GM21390 (cell line): ENCODE results near the gene PRDM8.

Experiments used
- ATAC-seq: cut with Tn5 transposase; IDR thresholded peaks from one replicate; pipeline ENCODE4 v1.9.1; 2021; ENCODE audit not compliant: unreplicated experiment

The PRDM8 gene

GRCh38 chr4:80199947-80200346 lies 2.6 kb downstream of the PRDM8 start:
- no peak for ATAC-seq

DNA sequence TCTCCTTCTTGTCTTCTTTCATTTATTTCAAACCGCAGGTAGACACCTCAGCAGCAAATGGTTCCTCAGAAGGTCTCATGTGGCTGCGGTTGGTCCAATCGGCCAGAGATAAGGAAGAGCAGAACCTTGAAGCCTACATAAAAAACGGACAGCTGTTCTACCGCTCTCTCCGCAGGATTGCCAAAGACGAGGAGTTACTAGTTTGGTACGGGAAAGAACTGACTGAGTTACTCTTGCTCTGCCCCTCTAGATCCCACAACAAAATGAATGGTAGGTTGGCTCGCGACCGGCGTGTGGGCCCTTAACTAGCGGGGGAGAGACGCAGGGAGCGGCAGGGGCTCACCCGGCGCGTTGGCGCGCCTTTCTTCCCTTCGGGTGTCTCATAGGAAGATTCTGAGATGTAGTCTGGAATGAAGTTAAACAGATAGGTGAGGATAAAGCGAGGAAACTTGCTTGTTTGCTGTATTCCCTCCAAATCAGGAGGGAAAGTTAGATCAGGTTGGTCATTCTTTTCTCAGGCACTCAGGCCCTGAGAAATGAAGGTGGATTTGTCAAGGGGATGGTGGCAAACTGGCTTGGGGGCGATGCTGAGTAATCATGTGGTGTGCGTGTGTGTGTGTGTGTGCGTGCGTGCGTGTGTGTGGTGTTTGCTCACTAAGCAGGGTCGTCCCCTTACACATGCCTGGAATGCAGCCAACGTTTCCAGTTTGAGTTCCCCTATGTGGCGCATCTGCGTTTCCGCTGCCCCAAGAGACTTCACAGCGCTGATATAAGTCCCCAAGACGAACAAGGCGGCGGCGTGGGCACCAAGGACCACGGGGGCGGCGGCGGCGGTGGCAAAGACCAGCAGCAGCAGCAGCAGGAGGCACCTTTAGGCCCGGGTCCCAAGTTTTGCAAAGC lies 4.2 kb downstream of the PRDM8 start:
- ATAC-seq = peak; percentile 10

DNA sequence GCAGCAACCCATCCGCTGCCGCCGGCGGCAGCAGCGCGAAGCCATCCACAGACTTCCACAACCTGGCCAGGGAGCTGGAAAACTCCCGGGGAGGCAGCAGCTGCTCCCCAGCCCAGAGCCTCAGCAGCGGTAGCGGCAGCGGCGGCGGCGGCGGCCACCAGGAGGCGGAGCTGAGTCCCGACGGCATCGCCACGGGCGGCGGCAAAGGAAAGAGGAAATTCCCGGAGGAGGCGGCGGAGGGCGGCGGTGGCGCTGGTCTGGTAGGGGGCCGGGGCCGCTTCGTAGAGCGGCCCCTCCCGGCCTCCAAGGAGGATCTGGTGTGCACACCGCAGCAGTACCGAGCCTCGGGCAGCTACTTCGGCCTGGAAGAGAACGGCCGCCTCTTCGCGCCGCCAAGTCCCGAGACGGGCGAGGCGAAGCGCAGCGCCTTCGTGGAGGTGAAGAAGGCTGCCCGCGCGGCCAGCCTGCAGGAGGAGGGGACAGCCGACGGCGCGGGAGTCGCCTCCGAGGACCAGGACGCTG lies 4.9 kb downstream of the PRDM8 start:
- peak; percentile 77 for ATAC-seq

- ATAC-seq = peak; percentile 62
Measured at GRCh38 chr4:80202741-80203553, 5.6 kb downstream of the PRDM8 start.

- no peak for ATAC-seq
Measured at GRCh38 chr4:80204433-80205011, 7.2 kb downstream of the PRDM8 start.

- ATAC-seq = no peak
Measured at GRCh38 chr4:80206111-80206510, 8.8 kb downstream of the PRDM8 start.

GRCh38 chr4:80206521-80207171 lies 9.3 kb downstream of the PRDM8 start:
- ATAC-seq = no peak

DNA sequence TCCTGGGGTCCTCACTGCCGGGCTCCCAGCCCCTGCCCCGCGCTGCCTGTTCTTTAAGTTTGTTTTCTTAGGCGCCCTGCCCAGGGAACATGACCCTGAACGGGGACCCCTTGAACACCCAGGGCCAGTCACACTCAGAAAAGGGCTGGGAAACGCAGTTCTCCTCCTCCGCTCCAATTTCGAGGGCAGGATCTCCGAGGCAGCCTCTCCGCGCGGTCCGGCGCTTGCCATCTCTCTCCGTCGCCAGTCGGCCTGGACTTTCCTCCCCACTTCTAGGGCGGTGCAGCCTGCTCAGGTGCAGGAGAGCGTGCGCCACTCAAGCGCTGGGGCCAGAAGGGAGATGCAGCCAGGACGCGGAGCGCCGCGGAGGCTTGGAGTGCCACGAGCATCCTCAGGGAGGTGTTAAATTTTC lies 9.9 kb downstream of the PRDM8 start:
- ATAC-seq = no peak

- ATAC-seq = no peak
Measured at GRCh38 chr4:80207664-80208063, 10.4 kb downstream of the PRDM8 start.

DNA sequence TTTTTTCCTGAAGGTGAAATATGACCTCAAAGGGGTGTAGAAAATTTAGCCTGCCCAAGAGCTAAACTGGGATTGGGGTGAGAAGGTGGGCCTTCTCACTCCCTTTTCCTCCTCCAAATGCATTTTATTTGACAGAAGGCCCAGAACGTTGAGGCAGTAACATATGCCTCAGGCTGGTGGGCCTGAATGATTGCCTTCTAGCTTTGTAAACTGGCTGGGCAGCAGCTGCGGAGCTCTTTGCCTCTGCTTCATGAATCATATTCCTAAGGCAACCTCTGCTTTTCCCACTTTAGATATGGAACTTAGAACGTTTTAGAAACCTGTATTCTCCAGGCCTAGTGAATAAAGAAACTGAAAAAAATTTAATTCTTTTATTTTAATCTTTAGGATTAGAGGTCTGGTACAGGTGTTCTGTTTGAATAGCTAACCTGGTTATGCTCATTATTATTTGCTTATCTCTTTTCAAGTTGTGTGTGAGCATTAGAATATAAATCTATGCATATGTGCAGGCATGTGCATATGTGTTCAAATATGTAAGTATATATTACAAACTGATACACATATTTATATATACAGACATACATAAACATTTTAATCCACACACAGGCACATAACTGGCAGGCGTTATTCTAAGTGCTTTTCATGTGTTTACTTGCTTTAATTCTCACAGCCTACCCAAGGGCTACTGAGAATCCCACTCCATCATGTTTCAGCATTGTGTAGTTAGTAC lies 11.5 kb downstream of the PRDM8 start:
- no peak for ATAC-seq

- ATAC-seq = no peak
Measured at GRCh38 chr4:80209340-80209701, 12.0 kb downstream of the PRDM8 start.

GRCh38 chr4:80210549-80210948 lies 13.2 kb downstream of the PRDM8 start:
- no peak for ATAC-seq

DNA sequence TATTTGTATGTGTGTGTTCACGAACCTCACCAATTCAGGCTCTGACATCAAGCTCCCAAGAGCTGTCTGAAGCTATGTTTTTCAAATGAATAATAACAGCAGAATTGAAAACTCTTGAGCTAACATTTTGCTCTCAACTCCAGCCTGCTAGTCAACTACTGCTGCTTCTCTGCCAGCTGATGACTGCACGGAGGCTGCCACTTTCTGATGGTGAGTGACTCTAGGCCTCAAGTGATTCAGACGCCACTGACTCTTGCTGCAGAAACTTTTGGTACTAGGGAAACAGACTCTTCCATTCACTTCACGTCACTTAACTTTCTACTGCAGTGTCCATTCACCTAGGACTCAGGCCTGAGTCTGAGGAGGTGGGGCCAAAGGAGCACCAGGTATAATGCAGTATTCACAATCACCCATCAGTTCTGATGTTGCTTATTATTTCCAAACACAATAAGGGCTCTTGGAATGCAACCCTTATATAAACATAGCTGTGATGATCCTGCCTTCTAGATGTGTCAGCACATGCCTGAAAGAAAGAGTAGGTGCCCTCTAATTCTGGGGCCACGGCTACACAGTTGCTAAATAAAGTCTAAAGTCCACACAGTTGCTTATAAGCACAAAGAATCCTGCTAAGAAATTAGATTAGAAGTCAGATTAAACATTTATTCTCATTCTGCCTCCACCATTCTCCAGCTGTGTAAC lies 16.0 kb downstream of the PRDM8 start:
- ATAC-seq = no peak

- peak; percentile 57 for ATAC-seq
Measured at GRCh38 chr4:80215449-80216052, 18.2 kb downstream of the PRDM8 start.

- no peak for ATAC-seq
Measured at GRCh38 chr4:80216100-80216761, 18.9 kb downstream of the PRDM8 start.

DNA sequence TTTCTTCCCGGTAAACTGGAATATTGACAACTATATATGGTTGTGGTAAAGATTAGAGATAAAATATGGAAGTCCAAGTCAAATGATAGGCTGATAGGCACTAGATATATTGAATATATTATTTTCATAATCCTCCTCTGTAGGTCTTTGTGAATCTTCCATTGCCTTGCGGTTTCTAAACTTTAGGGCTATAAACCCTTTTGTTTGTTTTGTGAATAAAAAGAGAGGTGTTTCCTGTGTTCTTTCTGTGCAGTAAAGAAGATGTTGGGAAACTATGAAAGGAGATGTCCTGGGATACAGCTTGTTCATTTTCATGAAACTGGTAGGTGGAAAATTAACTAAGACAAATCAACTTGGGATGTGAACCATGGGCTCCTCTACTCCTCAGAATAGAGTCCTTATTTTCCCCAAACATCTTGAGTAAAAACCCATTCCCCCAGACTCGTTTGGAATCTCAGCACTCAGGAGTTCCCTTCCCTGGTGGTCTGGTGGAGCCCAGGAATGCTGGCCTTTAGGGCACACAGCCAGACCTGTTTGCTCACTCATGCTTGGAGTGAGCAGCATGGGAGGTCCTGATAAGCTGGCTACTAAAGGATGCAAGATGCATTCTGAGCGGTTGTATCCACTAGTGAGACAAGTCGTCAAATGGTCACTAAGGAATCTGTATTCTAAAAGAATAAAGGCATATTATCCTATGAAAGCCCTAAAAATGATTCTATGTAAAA lies 22.2 kb downstream of the PRDM8 start:
- no peak for ATAC-seq

- ATAC-seq = no peak
Measured at GRCh38 chr4:80220711-80221110, 23.4 kb downstream of the PRDM8 start.

DNA sequence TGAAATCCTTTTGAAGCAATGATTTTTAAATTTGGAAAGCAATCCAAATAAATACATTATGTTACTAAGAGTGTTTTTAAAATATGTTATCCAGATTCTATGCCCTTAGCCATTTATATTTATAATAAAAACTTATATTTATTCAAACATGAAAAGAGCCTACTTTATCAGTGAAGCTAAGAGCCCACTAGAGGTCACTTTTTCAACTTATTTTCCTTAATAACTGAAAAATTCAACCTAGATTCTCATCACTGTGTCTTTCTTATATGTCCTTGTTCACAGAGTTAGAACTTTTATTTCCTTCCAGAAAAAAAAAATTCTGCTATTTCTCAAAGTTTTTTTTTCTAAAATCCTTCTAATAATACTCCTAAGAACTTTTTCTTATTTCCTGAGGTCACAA lies 23.9 kb downstream of the PRDM8 start:
- no peak for ATAC-seq
